ENCODE measurements around the gene SPDYE3.

DNA sequence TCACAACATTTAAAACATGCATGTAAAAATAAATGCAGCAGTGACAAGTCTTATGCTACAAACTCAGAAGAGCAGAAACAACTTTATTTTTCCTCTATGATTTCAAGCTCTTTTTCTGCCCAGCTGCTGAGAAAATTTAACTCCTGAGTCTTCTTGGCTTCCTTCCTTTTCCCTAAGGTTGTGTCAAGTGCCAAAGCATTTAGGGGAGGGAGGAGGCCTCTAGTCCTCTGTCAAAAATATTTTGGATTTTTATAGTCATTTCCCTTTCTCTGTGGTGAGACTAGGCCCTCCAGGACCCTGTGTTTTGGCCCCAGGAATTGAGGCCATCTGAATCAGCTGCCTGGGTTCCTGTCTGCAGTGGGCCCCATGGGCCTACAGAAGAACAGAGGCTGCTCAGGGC lies 39.4 kb downstream of the SPDYE3 start:
- TF ChIP-seq CTCF (IDR thresholded peaks at IDR 0.05; ENCODE audit: poor library complexity), result no peak
- no peak for TF ChIP-seq EZH2 (IDR thresholded peaks at IDR 0.05; ENCODE audit: borderline replicate concordance)

All from hepatocyte (in vitro differentiated cells).